OCI-LY7 (cell line): ENCODE data around the gene ALK. TPM values are rescaled to one million over a fixed set of nuclear protein-coding genes. Genes with fewer than 3 reads are reported as not detected.

Experiments used
- BruUV-seq: library from RNA; stranded (reverse); fragments of 400-500 nt; replicated peaks from 2 replicates; lab custom pipeline; 2021; lab: Mats Ljungman, UMichigan
- CTCF ChIA-PET: fragments of 300-600 bp; sonication (Branson Sonifier 250); formaldehyde crosslinking; loops from one replicate; lab custom pipeline; 2022; ENCODE audit warnings: antibody characterized with exemption; ENCODE audit not compliant: unreplicated experiment; lab: Charles Lee
- POLR2A ChIA-PET: fragments of 300-600 bp; sonication (Branson Sonifier 250); formaldehyde crosslinking; loops from one replicate; lab custom pipeline; 2022; ENCODE audit warnings: antibody characterized with exemption; lab: Charles Lee
- DNase-seq: peaks from one replicate; pipeline ENCODE4 v3.0.0-alpha.2; 2015; ENCODE audit warnings: low spot score
- H2AFZ ChIP-seq: fragments of 200-600 bp; sonication (generic), shearing (Covaris generic); 2 replicates; pipeline ENCODE4 v1.6.1; 2014; ENCODE audit warnings: mild to moderate bottlenecking, antibody characterized with exemption, low read length, moderate library complexity
- H3K27ac ChIP-seq: fragments of 200-600 bp; sonication (generic); 2 replicates; pipeline ENCODE4 v1.5.1; 2014; ENCODE audit warnings: mixed run types, low read depth, mild to moderate bottlenecking, moderate library complexity, low read length, inconsistent platforms; ENCODE audit not compliant: poor library complexity, severe bottlenecking
- H3K36me3 ChIP-seq: fragments of 200-600 bp; sonication (generic); 2 replicates; pipeline ENCODE4 v1.6.1; 2014; ENCODE audit warnings: mild to moderate bottlenecking, antibody characterized with exemption, low read length, moderate library complexity, mixed read lengths; ENCODE audit not compliant: insufficient read depth
- H3K4me1 ChIP-seq: fragments of 200-600 bp; sonication (generic); 2 replicates; pipeline ENCODE4 v1.5.1; 2014; ENCODE audit warnings: mild to moderate bottlenecking, low read length; ENCODE audit not compliant: insufficient read depth, poor library complexity, severe bottlenecking
- H3K4me2 ChIP-seq: fragments of 200-600 bp; sonication (generic); 2 replicates; pipeline ENCODE4 v1.6.1; 2014; ENCODE audit warnings: mild to moderate bottlenecking, low read length
- H3K4me3 ChIP-seq: fragments of 200-600 bp; sonication (generic); 2 replicates; pipeline ENCODE4 v1.5.1; 2014; ENCODE audit warnings: mild to moderate bottlenecking, low read depth, low read length; ENCODE audit not compliant: poor library complexity, severe bottlenecking
- H3K79me2 ChIP-seq: fragments of 200-600 bp; sonication (generic); 2 replicates; pipeline ENCODE4 v1.6.1; 2016; ENCODE audit warnings: low read depth, mild to moderate bottlenecking, low read length, moderate library complexity, mixed read lengths; ENCODE audit not compliant: insufficient read depth
- H3K9me2 ChIP-seq: fragments of 200-600 bp; sonication (generic); 2 replicates; pipeline ENCODE4 v1.6.1; 2016; ENCODE audit warnings: mild to moderate bottlenecking, low read length, mixed read lengths; ENCODE audit not compliant: insufficient read depth
- H3K9me3 ChIP-seq: fragments of 200-600 bp; sonication (generic); 2 replicates; pipeline ENCODE4 v1.6.1; 2014; ENCODE audit warnings: mild to moderate bottlenecking, mixed run types, low read length, mixed read lengths
- H4K20me1 ChIP-seq: fragments of 200-600 bp; sonication (generic); 2 replicates; pipeline ENCODE4 v1.6.1; 2014; ENCODE audit warnings: mild to moderate bottlenecking, antibody characterized with exemption, low read length, moderate library complexity, mixed read lengths; ENCODE audit not compliant: insufficient read depth
- EZH2phosphoT487 ChIP-seq: fragments of 200-600 bp; sonication (generic); IDR thresholded peaks from 2 replicates; pipeline ENCODE4 v1.6.1; 2018; ENCODE audit warnings: low read depth, borderline replicate concordance, mild to moderate bottlenecking, mixed run types, antibody characterized with exemption, low read length, moderate library complexity, mixed read lengths
- intact Hi-C: fragments of 100-400 bp; cut with micrococcal nuclease; formaldehyde crosslinking; loops from one replicate; pipeline ENCODE4 v1.10.0; 2022; ENCODE audit not compliant: unreplicated experiment
- total RNA-seq, 2 experiments: library from RNA; depleted of rRNA in 1 of 2; stranded (reverse); fragments of >200 nt in 1 of 2; shearing (Covaris generic) in 1 of 2; gene quantifications; 2 replicates each; pipeline ENCODE4 v1.2.3, GENCODE V29; 2014 to 2022
- TF ChIP-seq, protein P1 (sequence below): fragments of 200-600 bp; sonication (generic); conservative IDR thresholded peaks from 2 replicates; pipeline ENCODE4 v1.5.1; 2014; ENCODE audit warnings: mild to moderate bottlenecking, antibody characterized with exemption, low read length, moderate library complexity, mixed read lengths

ALK gene
- total RNA-seq, 2 experiments from 2014 or later, result 0.09 TPM; not detected in 1

GRCh38 chr2:29561181-29561580 lies 360.2 kb downstream of the ALK start:
- H3K4me1 ChIP-seq, result no peaks in the 10 kb centered on the region
- no peaks in the 10 kb centered on the region for H3K79me2 ChIP-seq
- no peaks in the 10 kb centered on the region for H4K20me1 ChIP-seq
- H3K27ac ChIP-seq, result no peak overlapping the region
- no peak overlapping the region for H2AFZ ChIP-seq
- no peaks in the 10 kb centered on the region for H3K36me3 ChIP-seq
- no peaks in the 10 kb centered on the region for H3K9me3 ChIP-seq
- CTCF ChIA-PET, result no interaction called here
- no TSS peak for BruUV-seq
- POLR2A ChIA-PET, result interaction anchor here (0.6 kb wide), 1 partner anchor 868 kb away, joined by 4 read pairs; no protein-coding TSS in a partner anchor
- H3K4me2 ChIP-seq, result no peak overlapping the region
- intact Hi-C loops, result no loop called here
- H3K9me2 ChIP-seq, result no peaks in the 10 kb centered on the region
- H3K4me3 ChIP-seq, result no peak overlapping the region
- no peak for DNase-seq
- TF ChIP-seq, protein P1, sequence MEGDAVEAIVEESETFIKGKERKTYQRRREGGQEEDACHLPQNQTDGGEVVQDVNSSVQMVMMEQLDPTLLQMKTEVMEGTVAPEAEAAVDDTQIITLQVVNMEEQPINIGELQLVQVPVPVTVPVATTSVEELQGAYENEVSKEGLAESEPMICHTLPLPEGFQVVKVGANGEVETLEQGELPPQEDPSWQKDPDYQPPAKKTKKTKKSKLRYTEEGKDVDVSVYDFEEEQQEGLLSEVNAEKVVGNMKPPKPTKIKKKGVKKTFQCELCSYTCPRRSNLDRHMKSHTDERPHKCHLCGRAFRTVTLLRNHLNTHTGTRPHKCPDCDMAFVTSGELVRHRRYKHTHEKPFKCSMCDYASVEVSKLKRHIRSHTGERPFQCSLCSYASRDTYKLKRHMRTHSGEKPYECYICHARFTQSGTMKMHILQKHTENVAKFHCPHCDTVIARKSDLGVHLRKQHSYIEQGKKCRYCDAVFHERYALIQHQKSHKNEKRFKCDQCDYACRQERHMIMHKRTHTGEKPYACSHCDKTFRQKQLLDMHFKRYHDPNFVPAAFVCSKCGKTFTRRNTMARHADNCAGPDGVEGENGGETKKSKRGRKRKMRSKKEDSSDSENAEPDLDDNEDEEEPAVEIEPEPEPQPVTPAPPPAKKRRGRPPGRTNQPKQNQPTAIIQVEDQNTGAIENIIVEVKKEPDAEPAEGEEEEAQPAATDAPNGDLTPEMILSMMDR, result no peak
- no peak for TF ChIP-seq EZH2phosphoT487

GRCh38 chr2:29560566-29560965 lies 360.8 kb downstream of the ALK start:
- CTCF ChIA-PET, result no interaction called here
- BruUV-seq, result no TSS peak

GRCh38 chr2:29560030-29560429 lies 361.4 kb downstream of the ALK start:
- BruUV-seq, result no TSS peak

More at GRCh38 chr2:29560566-29560965, 360.8 kb downstream of the ALK start:
- H3K9me3 ChIP-seq, result no peaks in the 10 kb centered on the region
- no peak overlapping the region for H2AFZ ChIP-seq
- H3K4me3 ChIP-seq, result no peak overlapping the region
- H3K36me3 ChIP-seq, result no peaks in the 10 kb centered on the region
- POLR2A ChIA-PET, result interaction anchor here (0.6 to 0.7 kb wide), 2 partner anchors 60 to 868 kb away, joined by 3 to 4 read pairs; no protein-coding TSS in a partner anchor
- H4K20me1 ChIP-seq, result no peaks in the 10 kb centered on the region
- TF ChIP-seq EZH2phosphoT487, result no peak
- TF ChIP-seq, protein P1, result no peak
- H3K4me1 ChIP-seq, result no peaks in the 10 kb centered on the region
- H3K9me2 ChIP-seq, result no peaks in the 10 kb centered on the region
- H3K27ac ChIP-seq, result no peak overlapping the region
- intact Hi-C loops, result no loop called here
- no peak for DNase-seq
- H3K4me2 ChIP-seq, result no peak overlapping the region
- H3K79me2 ChIP-seq, result no peaks in the 10 kb centered on the region

More at GRCh38 chr2:29560030-29560429, 361.4 kb downstream of the ALK start:
- no peak overlapping the region for H2AFZ ChIP-seq
- no peaks in the 10 kb centered on the region for H3K9me2 ChIP-seq
- no peaks in the 10 kb centered on the region for H3K4me1 ChIP-seq
- H3K4me2 ChIP-seq, result no peak overlapping the region
- no peaks in the 10 kb centered on the region for H3K9me3 ChIP-seq
- H3K4me3 ChIP-seq, result no peak overlapping the region
- no peaks in the 10 kb centered on the region for H3K79me2 ChIP-seq
- H4K20me1 ChIP-seq, result no peaks in the 10 kb centered on the region
- intact Hi-C loops, result no loop called here
- TF ChIP-seq, protein P1, result no peak
- TF ChIP-seq EZH2phosphoT487, result no peak
- no peaks in the 10 kb centered on the region for H3K36me3 ChIP-seq
- no peak overlapping the region for H3K27ac ChIP-seq
- DNase-seq, result no peak
- CTCF ChIA-PET, result no interaction called here
- POLR2A ChIA-PET, result interaction anchor here (0.7 kb wide), 1 partner anchor 60 kb away, joined by 3 read pairs; no protein-coding TSS in a partner anchor
